IPS DF 19.7 (cell line): ENCODE results near the gene SVOPL.
"Not testable (repeated sequence)": the region's sequence is repeated elsewhere in the genome, so short reads cannot be mapped to it uniquely, and the experiment has no call there.

Source experiments
- DNase-seq: peaks from one replicate; pipeline ENCODE4 v3.0.0-alpha.2; 2013; ENCODE audit warnings: low read depth, low spot score

The SVOPL gene

DNA sequence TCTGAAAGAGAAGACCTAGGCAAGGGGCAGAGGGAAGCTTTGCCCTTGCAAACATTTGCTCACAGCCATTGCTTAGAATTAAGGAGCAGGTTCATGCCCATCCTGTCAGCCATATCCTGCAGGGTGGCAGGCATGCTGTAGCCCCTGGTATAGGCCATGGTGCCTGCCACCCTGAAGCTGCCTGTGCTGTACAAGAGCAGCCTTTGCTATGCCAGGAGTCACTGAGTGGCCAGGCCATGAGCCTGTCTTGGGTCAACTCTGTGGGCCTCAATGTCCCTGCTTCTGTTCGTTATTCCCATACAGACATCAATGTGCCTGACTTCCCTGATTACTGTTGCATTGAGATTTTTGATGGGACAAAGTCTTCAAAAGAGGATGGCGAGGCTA, 368 bp upstream of the SVOPL start:
- DNase-seq = no peak

DNA sequence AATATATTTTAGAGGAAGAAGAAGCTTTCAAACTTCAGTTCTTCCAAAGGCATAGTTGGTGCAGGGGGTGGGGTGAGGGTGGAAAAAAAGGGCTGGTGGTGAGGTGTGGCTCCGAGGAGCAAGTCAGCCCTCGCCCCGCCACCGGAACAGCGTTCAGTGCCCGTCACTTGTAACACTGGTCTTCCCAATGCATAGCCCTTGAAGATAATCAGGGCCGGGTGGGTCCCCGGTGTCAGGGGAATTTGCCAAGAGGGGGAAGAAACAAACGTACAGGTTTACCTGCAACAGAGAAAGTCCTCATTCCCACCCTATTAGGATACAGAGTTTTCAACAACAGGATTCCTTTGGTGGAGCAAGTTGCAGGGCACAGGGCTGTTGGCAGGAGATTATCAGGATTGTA, 1.5 kb downstream of the SVOPL start:
- DNase-seq = no peak

DNA sequence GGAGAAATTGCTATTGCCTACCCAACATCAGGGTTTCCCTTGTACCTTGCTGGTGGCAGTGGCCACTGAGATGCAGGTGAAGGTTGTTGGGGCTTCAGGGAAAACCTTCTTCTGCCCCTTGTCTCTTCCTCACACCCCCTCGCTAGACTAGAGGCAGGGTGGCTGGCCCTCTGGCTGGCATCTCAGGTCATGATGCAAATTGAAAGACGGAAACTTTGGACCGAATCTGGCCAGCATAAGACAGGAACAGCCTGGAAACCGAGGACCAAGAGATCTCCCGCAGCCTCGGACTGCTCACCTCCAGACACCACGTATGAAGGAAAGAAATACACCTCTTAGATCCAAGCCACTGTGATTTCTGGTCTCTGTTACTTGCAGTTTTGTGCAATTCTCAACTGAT, 2.9 kb downstream of the SVOPL start:
- no peak for DNase-seq

DNA sequence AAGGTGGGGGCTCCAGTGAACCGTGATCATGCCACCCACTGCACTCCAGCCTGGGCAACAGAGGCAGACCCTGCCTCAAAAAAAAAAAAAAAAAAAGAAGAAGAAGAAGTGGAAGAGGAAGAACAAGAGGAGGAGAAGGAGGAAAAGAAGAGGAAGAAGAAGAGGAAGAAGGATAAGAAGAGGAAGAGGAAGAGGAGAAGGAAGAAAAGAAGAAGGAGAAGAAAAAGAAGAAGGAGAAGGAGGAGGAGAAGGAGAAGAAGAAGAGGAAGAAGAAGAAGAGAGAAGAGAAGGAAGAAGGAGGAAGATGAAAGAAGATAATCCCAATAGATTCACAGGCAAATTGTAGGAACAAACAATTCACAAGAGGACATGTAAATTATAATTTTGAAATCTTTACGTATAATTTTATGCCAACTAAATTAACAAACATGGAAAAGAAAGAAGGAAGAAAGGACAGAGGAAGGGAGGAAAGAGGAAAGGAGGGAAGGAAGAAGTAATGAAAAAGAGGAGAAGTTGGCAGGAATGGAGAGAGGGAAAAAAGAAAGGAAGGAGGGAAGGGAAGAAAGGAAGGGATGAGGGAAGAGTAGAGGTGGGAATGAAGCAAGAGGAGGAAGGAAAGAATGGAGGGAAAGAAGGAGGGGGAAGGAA, 3.5 kb downstream of the SVOPL start:
- no peak for DNase-seq

DNA sequence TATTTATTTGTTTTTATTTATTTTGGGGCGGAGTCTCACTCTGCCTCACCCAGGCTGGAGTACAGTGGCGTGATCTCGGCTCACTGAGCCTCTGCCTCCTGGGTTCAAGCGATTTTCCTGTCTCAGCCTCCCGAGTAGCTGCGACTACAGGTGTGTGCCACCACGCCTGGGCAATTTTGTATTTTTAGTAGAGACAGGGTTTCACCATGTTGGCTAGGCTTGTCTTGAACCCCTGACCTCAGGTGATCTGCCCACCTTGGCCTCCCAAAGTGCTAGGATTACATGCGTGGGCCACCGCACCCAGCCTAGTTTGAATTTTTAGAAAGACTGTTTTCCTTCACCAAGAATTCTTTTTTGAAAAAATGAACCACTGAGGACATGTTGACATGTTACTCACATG, 5.4 kb downstream of the SVOPL start:
- DNase-seq = not testable (repeated sequence)

DNA sequence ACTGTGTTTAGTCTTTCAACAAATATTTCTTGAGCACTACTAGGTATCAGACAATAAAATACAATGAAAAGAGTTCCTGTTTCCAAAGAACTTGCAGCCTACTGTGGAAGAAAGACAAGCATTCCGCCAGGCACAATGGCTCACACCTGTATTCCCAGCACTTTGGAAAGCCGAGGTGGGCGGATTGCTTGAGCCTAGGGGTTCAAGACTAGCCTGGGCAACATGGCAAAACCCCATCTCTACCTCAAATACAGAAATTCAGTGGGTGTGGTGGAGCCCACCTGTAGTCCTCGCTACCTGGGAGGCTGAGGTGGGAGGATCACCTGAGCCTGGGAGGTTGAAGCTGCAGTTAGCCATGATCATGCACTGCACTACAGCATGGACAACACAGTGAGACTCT, 6.1 kb downstream of the SVOPL start:
- DNase-seq = no peak

DNA sequence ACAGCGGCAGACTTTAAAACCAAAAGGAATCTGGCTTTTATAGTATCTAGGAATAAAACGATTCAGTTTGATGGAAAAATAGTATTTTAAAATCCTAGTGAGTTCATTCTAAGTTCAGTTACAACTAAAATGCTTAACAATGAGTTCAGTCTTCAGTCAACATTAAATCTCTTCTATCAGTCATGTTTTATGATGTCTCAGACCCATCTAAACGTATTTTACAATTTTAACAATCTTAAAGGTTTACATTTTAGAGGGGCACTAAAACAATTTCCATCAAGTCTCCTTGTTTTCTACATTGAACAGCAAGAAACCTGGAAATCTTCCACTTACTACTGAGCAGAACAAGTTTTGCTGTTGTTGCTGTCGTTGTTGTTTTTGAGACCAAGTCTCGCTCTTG, 10.0 kb downstream of the SVOPL start:
- no peak for DNase-seq

DNA sequence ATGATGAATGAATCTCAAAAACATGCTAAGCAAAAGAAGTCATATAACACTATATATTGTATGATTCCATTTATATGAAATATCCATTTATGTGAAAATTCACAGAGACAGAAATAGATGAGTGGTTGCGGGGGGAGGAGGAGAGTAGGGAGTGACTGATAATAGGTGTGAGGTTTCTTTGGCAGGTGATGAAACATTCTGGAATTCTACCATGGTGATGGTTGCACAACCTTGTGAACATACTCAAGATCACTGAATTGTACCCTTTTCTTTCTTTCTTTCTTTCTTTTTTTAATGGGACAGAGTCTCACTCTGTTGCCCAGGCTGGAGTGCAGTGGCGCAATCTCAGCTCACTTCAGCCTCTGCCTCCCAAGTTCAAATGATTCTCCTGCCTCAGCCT, 10.7 kb downstream of the SVOPL start:
- no peak for DNase-seq

DNA sequence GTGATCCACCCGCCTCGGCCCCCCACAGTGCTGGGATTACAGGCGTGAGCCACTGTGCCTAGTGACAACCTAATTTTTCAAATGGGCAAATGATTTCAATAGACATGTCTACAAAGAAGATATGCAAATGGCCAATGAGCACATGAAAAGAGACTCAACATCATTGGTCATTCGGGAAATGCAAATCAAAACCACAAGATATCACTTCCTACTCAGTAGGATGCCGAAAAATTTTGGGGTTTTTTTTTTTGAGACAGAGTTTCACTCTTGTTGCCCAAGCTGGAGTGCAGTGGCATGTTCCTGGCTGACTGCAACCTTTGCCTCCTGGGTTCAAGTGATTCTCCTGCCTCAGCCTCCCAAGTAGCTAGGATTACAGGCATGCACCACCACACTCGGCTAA, 13.1 kb downstream of the SVOPL start:
- DNase-seq = not testable (repeated sequence)

DNA sequence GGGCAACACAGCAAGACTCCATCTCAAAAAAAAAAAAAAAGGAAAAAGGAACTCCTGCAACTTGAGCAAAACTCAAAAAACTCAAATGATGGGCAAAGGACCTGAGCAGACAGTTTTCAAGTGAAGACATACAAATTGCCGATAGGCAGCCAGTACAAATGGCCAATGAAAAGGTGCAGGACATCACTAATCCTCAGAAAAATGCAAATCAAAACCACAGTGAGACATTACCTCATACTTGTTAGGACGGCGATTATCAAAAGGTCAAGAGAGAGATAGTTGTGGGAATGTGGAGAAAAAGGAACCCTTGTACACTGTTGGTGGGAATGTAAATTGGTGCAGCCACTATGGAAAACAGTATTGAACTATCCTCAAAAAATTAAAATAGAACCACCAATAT, 16.8 kb downstream of the SVOPL start:
- no peak for DNase-seq

DNA sequence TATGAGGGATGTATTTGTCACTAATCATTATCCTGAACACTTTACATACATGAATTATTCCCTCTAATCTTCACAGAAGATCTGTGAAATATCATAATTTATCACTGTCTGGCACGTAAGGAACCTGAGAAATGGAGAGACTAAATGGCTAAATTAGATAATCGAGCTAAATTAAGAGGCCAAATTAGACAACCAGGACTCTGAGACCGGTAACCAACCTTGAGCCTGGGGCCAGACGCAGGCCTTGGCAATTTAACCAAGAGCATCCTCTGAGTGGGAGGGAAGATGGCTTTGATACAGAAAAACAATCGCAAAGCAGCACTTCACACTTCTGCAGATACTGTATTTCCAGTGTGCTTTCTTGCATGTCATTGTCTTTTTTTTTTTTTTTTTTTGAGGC, 21.4 kb downstream of the SVOPL start:
- DNase-seq = no peak

DNA sequence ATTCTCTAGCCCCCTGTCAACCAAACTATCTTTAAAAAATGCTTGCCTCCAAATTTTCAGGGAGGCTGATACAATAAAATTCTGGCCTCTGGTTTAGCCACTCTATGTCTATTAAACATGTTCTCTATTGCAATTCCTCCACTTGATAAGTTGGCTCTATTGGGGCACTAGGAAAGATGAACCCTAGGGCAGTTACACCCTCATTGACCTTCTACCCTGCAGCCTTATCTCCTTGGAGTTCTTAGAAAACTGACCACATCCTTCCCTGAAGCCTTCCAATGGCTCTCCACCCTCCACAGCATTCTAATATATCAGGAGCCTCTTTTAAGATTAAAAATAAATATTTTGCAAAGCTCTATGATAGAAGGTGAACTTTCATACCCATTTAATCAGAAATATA, 30.6 kb downstream of the SVOPL start:
- DNase-seq = no peak

DNA sequence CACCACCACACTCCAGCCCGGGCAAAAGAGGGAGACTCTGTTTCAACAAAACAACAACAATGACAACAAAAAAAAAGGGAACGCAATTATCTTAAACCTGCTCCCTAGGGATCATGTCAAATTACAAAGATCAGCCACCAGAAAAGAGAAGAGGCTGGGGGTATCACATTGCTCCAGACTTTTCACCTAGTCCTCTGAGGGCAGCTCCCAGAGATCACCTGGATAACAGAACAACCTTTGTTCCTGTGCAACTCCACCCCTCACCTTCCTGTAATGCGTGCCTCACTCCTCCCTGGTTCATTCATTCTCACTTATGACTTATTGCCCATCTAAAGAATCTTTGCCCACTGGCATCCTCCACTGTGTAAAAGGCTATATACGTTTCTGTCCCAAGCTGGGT, 31.8 kb downstream of the SVOPL start:
- no peak for DNase-seq

DNA sequence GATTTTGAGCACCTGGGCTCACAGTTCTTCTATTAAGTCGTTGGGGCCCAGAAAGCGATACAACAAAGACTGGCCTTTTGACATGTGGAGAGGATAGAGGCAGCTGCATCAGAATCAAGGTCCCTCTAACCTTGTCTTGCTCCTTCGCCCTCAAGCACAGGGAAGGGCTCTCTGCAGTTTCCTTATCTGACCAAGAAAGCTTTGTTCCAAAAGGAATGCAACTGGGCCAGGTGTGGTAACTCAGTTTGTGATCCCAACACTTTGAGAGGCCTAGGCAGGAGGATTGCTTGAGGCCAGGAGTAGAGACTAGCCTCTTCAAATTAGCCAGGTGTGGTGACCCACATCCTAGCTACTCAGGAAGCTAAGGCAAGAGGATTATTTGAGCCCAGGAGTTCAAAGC, 32.2 kb downstream of the SVOPL start:
- DNase-seq = no peak

DNA sequence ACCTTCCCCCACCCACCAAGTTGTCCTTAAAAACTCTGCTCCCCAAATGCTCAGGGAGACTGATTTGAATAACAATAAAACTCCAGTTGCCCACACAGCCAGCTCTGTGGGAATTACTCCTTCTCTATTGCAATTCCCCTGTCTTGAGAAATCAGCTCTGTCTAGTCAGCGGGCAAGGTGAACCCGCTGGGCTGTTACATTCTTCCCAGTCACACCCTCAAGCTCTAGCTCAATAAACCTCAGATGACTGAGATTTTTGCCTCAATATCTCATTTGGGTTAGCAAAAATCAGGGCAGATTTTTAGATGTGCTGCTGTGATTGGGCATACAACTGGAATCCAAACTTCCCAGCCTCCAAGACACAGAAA, 32.9 kb downstream of the SVOPL start:
- no peak for DNase-seq

DNA sequence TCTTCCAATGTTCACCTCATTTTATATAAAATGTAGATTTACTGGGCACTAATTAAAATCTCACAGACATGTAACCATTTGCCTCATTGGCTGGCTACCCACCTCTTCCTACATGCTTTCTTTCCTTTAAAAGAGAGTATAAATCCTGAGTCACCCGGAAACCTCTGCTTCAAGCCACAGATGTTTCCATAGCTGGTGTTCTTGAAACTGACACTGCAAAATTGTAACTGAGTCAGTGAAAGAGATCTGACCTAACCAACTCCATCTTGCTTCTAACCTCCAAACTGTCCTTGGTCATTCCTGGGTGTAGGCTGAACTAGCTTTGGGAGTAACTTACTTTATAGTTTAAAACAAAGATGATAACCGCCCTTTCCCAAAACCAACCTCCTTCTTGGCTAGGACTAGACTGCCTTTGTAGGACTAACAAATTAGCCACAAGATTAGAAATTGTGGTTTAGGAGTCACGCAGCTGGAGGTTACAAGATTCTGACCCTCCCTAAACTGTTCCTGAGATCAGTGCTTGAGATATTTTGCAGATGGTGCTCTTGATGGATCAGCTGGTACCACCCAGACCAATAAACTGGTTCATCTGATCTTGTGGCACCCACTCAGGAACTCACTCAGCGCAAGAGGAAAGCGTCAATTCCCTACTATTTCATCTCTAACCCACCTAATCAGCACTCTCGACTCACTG, 33.5 kb downstream of the SVOPL start:
- DNase-seq = no peak

DNA sequence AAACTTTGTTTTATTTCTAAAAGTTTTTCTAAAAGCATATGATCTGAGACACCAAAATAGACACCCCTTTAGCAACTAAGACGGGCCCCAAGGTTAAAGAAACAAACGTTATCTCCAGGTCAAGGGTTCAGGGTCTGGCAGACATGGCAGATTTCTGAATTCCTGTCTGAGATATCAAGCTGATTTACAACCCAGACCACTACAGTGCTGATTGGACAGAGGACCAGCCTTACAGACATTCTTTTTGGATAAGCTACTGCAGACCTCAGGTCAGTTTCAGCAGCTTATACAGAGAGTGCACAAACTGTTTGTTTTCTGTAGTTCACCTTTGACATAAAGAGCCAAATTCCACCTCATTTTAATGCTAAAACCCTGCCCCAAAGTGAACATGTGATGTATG, 34.8 kb downstream of the SVOPL start:
- no peak for DNase-seq

DNA sequence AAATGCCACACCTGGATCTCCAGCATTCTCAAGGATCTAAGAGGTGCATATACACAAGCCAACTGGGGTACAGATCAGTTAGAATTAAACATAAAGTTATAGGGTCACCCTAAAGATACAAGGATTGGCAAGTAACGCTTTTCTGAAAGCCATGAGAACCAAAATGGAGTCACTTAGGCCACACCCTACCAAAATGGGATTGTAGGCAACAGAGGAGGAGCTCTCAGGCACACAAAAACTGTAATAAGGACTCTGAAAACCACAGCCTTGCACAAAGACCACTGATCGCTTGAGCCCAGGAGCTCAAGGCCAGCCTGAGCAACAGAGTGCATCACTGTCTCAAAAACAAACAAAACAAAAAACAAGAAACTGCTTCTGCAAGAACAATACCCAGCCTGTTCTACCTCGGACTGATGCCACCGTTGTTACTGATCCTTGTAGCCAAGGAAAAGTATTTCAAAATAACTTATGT, 35.5 kb downstream of the SVOPL start:
- no peak for DNase-seq

DNA sequence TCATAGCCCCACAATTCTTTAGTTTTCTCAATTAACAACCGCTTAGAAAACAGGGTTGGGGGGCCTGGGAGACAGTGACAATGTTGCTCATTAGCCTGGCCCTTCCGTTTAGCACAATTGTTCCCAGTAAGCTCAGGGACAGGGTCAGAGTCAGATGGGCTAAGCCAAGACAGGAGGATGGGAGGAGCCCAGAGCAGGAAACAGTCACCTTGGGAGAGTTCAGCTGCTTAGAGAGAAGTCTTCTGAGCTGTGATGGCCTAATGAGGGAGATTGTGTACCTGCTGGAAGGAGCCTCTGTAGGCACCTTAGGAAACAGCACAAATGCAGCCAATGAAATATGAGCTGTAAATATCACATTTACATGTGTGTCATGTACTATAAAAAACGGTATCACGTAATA, 35.9 kb downstream of the SVOPL start:
- DNase-seq = no peak

DNA sequence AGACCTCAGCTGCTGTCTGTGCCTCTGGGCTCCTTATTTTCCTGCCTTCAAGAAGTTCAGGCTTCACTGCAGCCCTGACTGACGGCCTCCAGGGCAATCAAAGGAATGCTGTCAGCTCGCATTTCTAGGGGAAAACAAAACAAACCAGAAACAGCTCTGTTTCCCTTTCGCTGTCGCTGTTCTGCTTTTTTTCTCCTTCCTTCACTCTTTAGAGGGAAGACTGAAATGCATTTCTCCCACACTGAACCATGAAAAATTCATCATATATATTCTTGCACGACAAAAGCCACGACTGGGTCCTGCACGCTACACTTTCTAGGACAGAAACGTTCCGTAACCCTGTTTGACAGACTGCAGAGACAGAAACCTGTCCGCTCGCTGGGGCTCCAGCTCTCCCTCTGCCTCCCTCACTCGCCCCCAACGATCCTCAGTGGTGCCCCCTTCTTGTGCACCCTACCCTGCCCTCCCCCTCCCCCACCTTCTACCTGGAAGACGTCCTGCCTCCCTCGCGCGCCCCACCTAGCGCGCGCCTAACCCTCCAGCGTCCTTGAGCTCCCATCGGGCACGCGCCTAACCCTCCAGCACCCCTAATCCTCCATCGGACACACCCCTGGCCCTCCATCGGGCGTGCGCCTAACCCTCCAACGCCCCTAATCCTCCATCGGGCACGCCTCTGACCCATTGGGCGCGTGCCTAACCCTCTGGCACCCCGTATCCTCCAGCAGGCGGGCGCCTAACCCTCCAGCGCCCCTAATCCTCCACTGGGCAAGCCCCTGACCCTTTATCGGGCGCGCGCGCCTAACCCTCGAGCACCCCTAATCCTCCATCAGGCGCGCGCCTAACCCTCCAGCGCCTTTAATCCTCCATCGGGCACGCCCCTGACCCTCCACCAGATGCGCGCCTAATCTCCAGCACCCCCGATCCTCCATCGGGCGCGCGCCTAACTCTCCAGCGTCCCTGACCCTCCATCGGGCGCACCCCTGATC, 37.1 kb downstream of the SVOPL start:
- DNase-seq = no peak

DNA sequence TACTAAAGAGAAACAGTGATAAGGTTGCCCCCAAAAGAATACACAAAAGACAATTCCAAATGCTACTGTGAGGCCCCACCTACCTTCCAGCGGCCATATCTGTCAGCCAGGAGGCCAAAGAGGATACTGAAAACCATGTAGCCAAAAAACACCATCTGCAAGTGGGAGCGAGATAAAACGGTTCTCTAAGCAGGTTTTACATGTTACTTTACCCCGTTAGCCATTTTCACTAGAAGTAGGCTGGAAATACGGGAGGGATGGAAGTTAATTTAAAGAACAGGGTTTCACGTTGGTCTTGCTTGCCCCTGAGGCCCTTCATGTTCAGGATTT, 38.2 kb downstream of the SVOPL start:
- DNase-seq = no peak

DNA sequence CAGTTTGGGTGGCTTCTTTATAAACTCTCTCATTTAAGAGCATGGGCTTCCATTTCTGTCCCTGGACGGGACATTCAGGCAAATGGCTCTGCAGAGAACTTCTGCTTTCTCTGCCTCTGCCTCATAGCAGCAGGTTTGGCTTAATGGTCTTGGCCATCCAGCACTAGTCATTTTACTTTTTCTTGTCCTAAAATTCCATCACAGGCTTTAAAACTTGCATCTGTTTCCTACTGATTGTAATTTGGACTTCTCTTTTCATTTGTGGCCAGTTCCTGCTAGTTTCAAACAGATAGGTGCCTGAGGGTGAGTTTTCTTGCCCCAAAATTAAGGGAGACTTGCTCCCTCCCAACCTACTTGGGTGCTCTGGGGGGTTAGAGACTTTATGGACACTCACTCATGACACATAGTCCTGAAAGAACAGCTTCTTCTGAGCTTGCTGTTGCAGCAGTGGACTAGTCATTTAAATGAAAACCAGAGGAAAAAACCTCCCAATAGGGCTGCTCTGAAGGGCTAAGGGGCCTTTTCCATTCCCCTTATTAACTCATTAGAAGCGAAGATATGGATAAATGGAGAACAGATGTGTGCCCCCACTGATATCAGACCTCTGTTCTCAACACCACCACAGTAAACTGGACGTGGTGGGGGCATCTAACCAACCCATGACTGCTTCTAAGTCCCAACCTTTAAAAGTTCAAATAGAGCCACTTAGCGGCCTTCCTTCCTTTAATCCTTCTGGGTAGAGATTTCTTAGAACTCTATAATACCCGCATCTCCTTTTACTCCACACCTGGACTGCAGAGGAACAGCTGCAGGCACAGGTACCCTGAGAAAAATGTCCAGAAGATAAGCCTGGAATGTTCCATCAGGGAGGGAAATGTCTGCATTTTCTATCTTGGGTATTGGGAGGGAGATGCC, 38.8 kb downstream of the SVOPL start:
- no peak for DNase-seq
